ENCODE results near the gene ZNF750. TPM values are rescaled to one million over a fixed set of nuclear protein-coding genes. Genes with fewer than 3 reads are reported as not detected.

Gene ZNF750
- total and polyA plus RNA-seq, 9 donors: 0.04 to 4.8 (median 0.38) TPM

- no peak for DNase-seq
- H3K9me3 ChIP-seq (replicated peaks; ENCODE audit: control insufficient read depth, low read depth, low read length): no peaks in the 10 kb centered on the region
- peaks cover 33% of the 10 kb centered on the region for H3K4me1 ChIP-seq (ENCODE audit: control insufficient read depth, insufficient read depth, low read length)
- H3K27me3 ChIP-seq (ENCODE audit: control insufficient read depth, insufficient read depth, low read length): no peaks in the 10 kb centered on the region
- 71% methylated on average over 32 of the region's 33 CpGs for WGBS (ENCODE audit: insufficient coverage)
- H3K36me3 ChIP-seq (ENCODE audit: control insufficient read depth, insufficient read depth, low read length): peaks cover 37% of the 10 kb centered on the region
- no peak overlapping the region for H3K27ac ChIP-seq (ENCODE audit: low read length)
- H3K4me3 ChIP-seq (ENCODE audit: low read length): no peak overlapping the region
These were observed 33.0 kb upstream of the ZNF750 start for GRCh38 chr17:82872591-82873520.

- no peak for DNase-seq
- Histone ChIP-seq H3K4me1 (ENCODE audit: control insufficient read depth, insufficient read depth, low read length) (peaks cover 42% of the 10 kb centered on the region), H3K9me3 (replicated peaks; ENCODE audit: control insufficient read depth, low read depth, low read length) (no peaks in the 10 kb centered on the region), H3K27ac (ENCODE audit: low read length) (peak overlapping the region; percentile 65), H3K36me3 (ENCODE audit: control insufficient read depth, insufficient read depth, low read length) (peaks cover 37% of the 10 kb centered on the region), H3K4me3 (ENCODE audit: low read length) (no peak overlapping the region), H3K27me3 (ENCODE audit: control insufficient read depth, insufficient read depth, low read length) (no peaks in the 10 kb centered on the region)
- 74% methylated on average over 38 of the region's 41 CpGs for WGBS (ENCODE audit: insufficient coverage)
These were observed 32.1 kb upstream of the ZNF750 start for GRCh38 chr17:82871776-82872561.

- peaks cover 37% of the 10 kb centered on the region for H3K36me3 ChIP-seq (ENCODE audit: control insufficient read depth, insufficient read depth, low read length)
- no peak for DNase-seq
- WGBS (ENCODE audit: insufficient coverage): 87% methylated on average over 29 of the region's 31 CpGs
- no peak overlapping the region for H3K4me3 ChIP-seq (ENCODE audit: low read length)
- H3K27ac ChIP-seq (ENCODE audit: low read length): peak overlapping the region; percentile 71
- no peaks in the 10 kb centered on the region for H3K9me3 ChIP-seq (replicated peaks; ENCODE audit: control insufficient read depth, low read depth, low read length)
- peaks cover 44% of the 10 kb centered on the region for H3K4me1 ChIP-seq (ENCODE audit: control insufficient read depth, insufficient read depth, low read length)
- no peaks in the 10 kb centered on the region for H3K27me3 ChIP-seq (ENCODE audit: control insufficient read depth, insufficient read depth, low read length)
These were observed 31.4 kb upstream of the ZNF750 start for GRCh38 chr17:82871056-82871775.

- H3K36me3 ChIP-seq (ENCODE audit: control insufficient read depth, insufficient read depth, low read length): peaks cover 37% of the 10 kb centered on the region
- 98% methylated on average over 11 of the region's 14 CpGs for WGBS (ENCODE audit: insufficient coverage)
- H3K27me3 ChIP-seq (ENCODE audit: control insufficient read depth, insufficient read depth, low read length): no peaks in the 10 kb centered on the region
- H3K4me1 ChIP-seq (ENCODE audit: control insufficient read depth, insufficient read depth, low read length): peaks cover 49% of the 10 kb centered on the region
- H3K27ac ChIP-seq (ENCODE audit: low read length): peak overlapping the region; percentile 71
- no peaks in the 10 kb centered on the region for H3K9me3 ChIP-seq (replicated peaks; ENCODE audit: control insufficient read depth, low read depth, low read length)
- no peak for DNase-seq
- H3K4me3 ChIP-seq (ENCODE audit: low read length): no peak overlapping the region
These were observed 30.7 kb upstream of the ZNF750 start for GRCh38 chr17:82870541-82870940.

GRCh38 chr17:82870091-82870491 is 30.3 kb upstream of the ZNF750 start:
- Histone ChIP-seq H3K27ac (ENCODE audit: low read length) (peak overlapping the region; percentile 20), H3K36me3 (ENCODE audit: control insufficient read depth, insufficient read depth, low read length) (peaks cover 37% of the 10 kb centered on the region), H3K9me3 (replicated peaks; ENCODE audit: control insufficient read depth, low read depth, low read length) (no peaks in the 10 kb centered on the region), H3K4me1 (ENCODE audit: control insufficient read depth, insufficient read depth, low read length) (peaks cover 53% of the 10 kb centered on the region), H3K4me3 (ENCODE audit: low read length) (no peak overlapping the region), H3K27me3 (ENCODE audit: control insufficient read depth, insufficient read depth, low read length) (no peaks in the 10 kb centered on the region)
- 93% methylated on average over 35 of the region's 35 CpGs for WGBS (ENCODE audit: insufficient coverage)
- DNase-seq: no peak

- peaks cover 37% of the 10 kb centered on the region for H3K36me3 ChIP-seq (ENCODE audit: control insufficient read depth, insufficient read depth, low read length)
- H3K4me3 ChIP-seq (ENCODE audit: low read length): no peak overlapping the region
- 84% methylated on average over 9 of the region's 11 CpGs for WGBS (ENCODE audit: insufficient coverage)
- no peaks in the 10 kb centered on the region for H3K27me3 ChIP-seq (ENCODE audit: control insufficient read depth, insufficient read depth, low read length)
- DNase-seq: no peak
- peaks cover 59% of the 10 kb centered on the region for H3K4me1 ChIP-seq (ENCODE audit: control insufficient read depth, insufficient read depth, low read length)
- no peaks in the 10 kb centered on the region for H3K9me3 ChIP-seq (replicated peaks; ENCODE audit: control insufficient read depth, low read depth, low read length)
- H3K27ac ChIP-seq (ENCODE audit: low read length): no peak overlapping the region
These were observed 29.7 kb upstream of the ZNF750 start for GRCh38 chr17:82869536-82869935.

GRCh38 chr17:82868715-82869131 is 28.9 kb upstream of the ZNF750 start:
- no peaks in the 10 kb centered on the region for H3K27me3 ChIP-seq (ENCODE audit: control insufficient read depth, insufficient read depth, low read length)
- H3K27ac ChIP-seq (ENCODE audit: low read length): no peak overlapping the region
- 78% methylated on average over 15 of the region's 21 CpGs for WGBS (ENCODE audit: insufficient coverage)
- peaks cover 35% of the 10 kb centered on the region for H3K36me3 ChIP-seq (ENCODE audit: control insufficient read depth, insufficient read depth, low read length)
- peaks cover 67% of the 10 kb centered on the region for H3K4me1 ChIP-seq (ENCODE audit: control insufficient read depth, insufficient read depth, low read length)
- H3K4me3 ChIP-seq (ENCODE audit: low read length): no peak overlapping the region
- H3K9me3 ChIP-seq (replicated peaks; ENCODE audit: control insufficient read depth, low read depth, low read length): no peaks in the 10 kb centered on the region
- no peak for DNase-seq

- H3K27ac ChIP-seq (ENCODE audit: low read length): no peak overlapping the region
- peaks cover 72% of the 10 kb centered on the region for H3K4me1 ChIP-seq (ENCODE audit: control insufficient read depth, insufficient read depth, low read length)
- no peak for DNase-seq
- 82% methylated on average over 17 of the region's 18 CpGs for WGBS (ENCODE audit: insufficient coverage)
- H3K9me3 ChIP-seq (replicated peaks; ENCODE audit: control insufficient read depth, low read depth, low read length): no peaks in the 10 kb centered on the region
- peaks cover 27% of the 10 kb centered on the region for H3K36me3 ChIP-seq (ENCODE audit: control insufficient read depth, insufficient read depth, low read length)
- no peak overlapping the region for H3K4me3 ChIP-seq (ENCODE audit: low read length)
- H3K27me3 ChIP-seq (ENCODE audit: control insufficient read depth, insufficient read depth, low read length): no peaks in the 10 kb centered on the region
These were observed 28.0 kb upstream of the ZNF750 start for GRCh38 chr17:82867763-82868325.

- Histone ChIP-seq H3K27me3 (ENCODE audit: control insufficient read depth, insufficient read depth, low read length) (no peaks in the 10 kb centered on the region), H3K4me3 (ENCODE audit: low read length) (no peak overlapping the region), H3K4me1 (ENCODE audit: control insufficient read depth, insufficient read depth, low read length) (peaks cover 68% of the 10 kb centered on the region), H3K9me3 (replicated peaks; ENCODE audit: control insufficient read depth, low read depth, low read length) (no peaks in the 10 kb centered on the region), H3K27ac (ENCODE audit: low read length) (peak overlapping the region; percentile 85), H3K36me3 (ENCODE audit: control insufficient read depth, insufficient read depth, low read length) (peaks cover 17% of the 10 kb centered on the region)
- 28% methylated on average over 11 of the region's 11 CpGs for WGBS (ENCODE audit: insufficient coverage)
- DNase-seq: peak; percentile 94
These were observed 26.9 kb upstream of the ZNF750 start for GRCh38 chr17:82866590-82867191.
